Lower leg skin (tissue), 3 donors: ENCODE measurements around the gene VPS13D.

Source experiments
- POLR2A ChIP-seq, 2 donors: fragments of 450-650 bp; IDR thresholded peaks; one replicate each; pipeline ENCODE4 v1.6.1; 2016 to 2017; ENCODE audit warnings: antibody characterized with exemption in 2 of 2, mild to moderate bottlenecking in 1 of 2, moderate library complexity in 1 of 2
- TF ChIP-seq, protein P1 (sequence below), 3 donors: fragments of 450-650 bp; IDR thresholded peaks; one replicate each; pipeline ENCODE4 v1.5.1; 2016; ENCODE audit warnings: antibody characterized with exemption in 3 of 3, mild to moderate bottlenecking in 3 of 3, moderate library complexity in 2 of 3

DNA sequence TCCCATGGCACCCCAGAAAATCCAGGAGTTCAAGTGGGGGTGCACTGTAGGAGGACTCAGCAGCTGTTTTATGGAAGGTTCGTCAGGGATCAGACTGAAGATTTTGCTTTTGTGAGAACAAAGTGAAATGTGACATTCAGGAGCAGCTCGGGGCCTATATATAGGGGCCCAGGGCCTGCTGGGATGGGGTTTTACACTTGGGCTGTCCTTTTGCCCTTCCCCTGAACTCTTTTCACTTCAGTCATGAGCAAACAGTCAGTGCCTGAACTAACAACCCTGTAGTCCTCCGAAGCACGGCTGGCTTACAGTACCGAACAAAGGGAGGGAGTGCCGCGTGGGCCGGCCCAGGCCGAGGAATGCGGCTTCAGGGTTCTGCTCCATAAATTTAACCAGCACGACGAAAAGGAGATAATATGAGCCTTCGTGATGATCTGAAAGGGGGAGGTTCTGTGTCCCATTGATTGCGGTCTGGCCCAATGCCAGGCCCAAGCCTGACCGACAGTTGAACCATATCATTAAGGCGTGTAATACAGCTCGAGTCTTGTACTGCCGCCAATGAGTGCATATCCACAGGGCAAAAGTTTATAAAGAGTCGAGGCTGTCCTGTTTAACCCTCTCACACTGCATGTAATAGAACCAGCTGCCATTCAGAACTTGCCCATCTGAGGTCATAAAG, 248.2 kb downstream of the VPS13D start:
- TF ChIP-seq, protein P1, sequence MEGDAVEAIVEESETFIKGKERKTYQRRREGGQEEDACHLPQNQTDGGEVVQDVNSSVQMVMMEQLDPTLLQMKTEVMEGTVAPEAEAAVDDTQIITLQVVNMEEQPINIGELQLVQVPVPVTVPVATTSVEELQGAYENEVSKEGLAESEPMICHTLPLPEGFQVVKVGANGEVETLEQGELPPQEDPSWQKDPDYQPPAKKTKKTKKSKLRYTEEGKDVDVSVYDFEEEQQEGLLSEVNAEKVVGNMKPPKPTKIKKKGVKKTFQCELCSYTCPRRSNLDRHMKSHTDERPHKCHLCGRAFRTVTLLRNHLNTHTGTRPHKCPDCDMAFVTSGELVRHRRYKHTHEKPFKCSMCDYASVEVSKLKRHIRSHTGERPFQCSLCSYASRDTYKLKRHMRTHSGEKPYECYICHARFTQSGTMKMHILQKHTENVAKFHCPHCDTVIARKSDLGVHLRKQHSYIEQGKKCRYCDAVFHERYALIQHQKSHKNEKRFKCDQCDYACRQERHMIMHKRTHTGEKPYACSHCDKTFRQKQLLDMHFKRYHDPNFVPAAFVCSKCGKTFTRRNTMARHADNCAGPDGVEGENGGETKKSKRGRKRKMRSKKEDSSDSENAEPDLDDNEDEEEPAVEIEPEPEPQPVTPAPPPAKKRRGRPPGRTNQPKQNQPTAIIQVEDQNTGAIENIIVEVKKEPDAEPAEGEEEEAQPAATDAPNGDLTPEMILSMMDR (IDR thresholded peaks at IDR 0.05): no peak
- no peak for TF ChIP-seq POLR2A (IDR thresholded peaks at IDR 0.05)
